Measurements from ENCODE around the gene NPFF. TPM values are rescaled to one million over a fixed set of nuclear protein-coding genes. Genes with fewer than 3 reads are reported as not detected.
"Not testable (repeated sequence)": the region's sequence is repeated elsewhere in the genome, so short reads cannot be mapped to it uniquely, and the experiment has no call there.

Gene NPFF
- total RNA-seq, 1 experiment from 2014 or later = 0.59 TPM

DNA sequence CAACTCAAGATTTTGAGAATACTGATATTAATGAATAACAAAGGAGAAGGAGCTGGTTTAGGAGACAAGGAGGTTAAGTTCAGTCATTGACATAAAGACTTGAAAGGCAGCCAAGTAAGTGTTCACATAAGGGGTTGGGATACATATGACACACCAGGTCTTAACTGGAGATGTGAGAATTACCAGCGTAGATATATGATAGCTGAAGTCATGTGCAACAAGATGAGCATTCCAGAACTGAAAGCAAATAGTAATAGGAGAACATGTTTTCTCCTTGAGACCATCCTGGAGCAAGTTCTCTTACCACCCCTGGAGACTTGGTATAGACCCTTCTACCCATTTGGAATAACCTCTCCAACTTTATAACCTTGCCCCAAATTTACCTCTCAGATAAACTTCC lies 43.3 kb upstream of the NPFF start:
- H3K9me3 Mint-ChIP-seq = no peaks in the 10 kb centered on the region
- ATAC-seq (no peak), DNase-seq (ENCODE audit: low spot score) (no peak)
- H3K27ac Mint-ChIP-seq = no peak overlapping the region
- TF ChIP-seq NR1H2 (CRISPR knock-in tag; IDR thresholded peaks at IDR 0.05) = no peak
- TF ChIP-seq ZNF219 (CRISPR knock-in tag; IDR thresholded peaks at IDR 0.05; ENCODE audit: borderline replicate concordance) = no peak
- no peak for TF ChIP-seq E2F1 (CRISPR knock-in tag; IDR thresholded peaks at IDR 0.05)
- TF ChIP-seq NR3C1 (CRISPR knock-in tag; conservative IDR thresholded peaks at IDR 0.05; ENCODE audit: low read depth) = no peak
- TF ChIP-seq GRHL2 (CRISPR knock-in tag; IDR thresholded peaks at IDR 0.05; ENCODE audit: insufficient replicate concordance, severe bottlenecking) = no peak
- no peak for TF ChIP-seq TEAD4 (CRISPR knock-in tag; IDR thresholded peaks at IDR 0.05)
- no peak for TF ChIP-seq RORB (CRISPR knock-in tag; IDR thresholded peaks at IDR 0.05)
- TF ChIP-seq, protein P1, sequence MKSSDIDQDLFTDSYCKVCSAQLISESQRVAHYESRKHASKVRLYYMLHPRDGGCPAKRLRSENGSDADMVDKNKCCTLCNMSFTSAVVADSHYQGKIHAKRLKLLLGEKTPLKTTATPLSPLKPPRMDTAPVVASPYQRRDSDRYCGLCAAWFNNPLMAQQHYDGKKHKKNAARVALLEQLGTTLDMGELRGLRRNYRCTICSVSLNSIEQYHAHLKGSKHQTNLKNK (CRISPR knock-in tag; IDR thresholded peaks at IDR 0.05) = no peak
- no peak for TF ChIP-seq NFATC4 (CRISPR knock-in tag; IDR thresholded peaks at IDR 0.05)
- TF ChIP-seq, protein P2, sequence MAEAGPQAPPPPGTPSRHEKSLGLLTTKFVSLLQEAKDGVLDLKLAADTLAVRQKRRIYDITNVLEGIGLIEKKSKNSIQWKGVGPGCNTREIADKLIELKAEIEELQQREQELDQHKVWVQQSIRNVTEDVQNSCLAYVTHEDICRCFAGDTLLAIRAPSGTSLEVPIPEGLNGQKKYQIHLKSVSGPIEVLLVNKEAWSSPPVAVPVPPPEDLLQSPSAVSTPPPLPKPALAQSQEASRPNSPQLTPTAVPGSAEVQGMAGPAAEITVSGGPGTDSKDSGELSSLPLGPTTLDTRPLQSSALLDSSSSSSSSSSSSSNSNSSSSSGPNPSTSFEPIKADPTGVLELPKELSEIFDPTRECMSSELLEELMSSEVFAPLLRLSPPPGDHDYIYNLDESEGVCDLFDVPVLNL (CRISPR knock-in tag; IDR thresholded peaks at IDR 0.05; ENCODE audit: borderline replicate concordance, low read depth) = no peak
- TF ChIP-seq, protein P3, sequence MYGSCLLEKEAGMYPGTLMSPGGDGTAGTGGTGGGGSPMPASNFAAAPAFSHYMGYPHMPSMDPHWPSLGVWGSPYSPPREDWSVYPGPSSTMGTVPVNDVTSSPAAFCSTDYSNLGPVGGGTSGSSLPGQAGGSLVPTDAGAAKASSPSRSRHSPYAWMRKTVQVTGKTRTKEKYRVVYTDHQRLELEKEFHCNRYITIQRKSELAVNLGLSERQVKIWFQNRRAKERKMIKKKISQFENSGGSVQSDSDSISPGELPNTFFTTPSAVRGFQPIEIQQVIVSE (CRISPR knock-in tag; IDR thresholded peaks at IDR 0.05; ENCODE audit: borderline replicate concordance) = no peak
- TF ChIP-seq, protein P4, sequence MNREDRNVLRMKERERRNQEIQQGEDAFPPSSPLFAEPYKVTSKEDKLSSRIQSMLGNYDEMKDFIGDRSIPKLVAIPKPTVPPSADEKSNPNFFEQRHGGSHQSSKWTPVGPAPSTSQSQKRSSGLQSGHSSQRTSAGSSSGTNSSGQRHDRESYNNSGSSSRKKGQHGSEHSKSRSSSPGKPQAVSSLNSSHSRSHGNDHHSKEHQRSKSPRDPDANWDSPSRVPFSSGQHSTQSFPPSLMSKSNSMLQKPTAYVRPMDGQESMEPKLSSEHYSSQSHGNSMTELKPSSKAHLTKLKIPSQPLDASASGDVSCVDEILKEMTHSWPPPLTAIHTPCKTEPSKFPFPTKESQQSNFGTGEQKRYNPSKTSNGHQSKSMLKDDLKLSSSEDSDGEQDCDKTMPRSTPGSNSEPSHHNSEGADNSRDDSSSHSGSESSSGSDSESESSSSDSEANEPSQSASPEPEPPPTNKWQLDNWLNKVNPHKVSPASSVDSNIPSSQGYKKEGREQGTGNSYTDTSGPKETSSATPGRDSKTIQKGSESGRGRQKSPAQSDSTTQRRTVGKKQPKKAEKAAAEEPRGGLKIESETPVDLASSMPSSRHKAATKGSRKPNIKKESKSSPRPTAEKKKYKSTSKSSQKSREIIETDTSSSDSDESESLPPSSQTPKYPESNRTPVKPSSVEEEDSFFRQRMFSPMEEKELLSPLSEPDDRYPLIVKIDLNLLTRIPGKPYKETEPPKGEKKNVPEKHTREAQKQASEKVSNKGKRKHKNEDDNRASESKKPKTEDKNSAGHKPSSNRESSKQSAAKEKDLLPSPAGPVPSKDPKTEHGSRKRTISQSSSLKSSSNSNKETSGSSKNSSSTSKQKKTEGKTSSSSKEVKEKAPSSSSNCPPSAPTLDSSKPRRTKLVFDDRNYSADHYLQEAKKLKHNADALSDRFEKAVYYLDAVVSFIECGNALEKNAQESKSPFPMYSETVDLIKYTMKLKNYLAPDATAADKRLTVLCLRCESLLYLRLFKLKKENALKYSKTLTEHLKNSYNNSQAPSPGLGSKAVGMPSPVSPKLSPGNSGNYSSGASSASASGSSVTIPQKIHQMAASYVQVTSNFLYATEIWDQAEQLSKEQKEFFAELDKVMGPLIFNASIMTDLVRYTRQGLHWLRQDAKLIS (CRISPR knock-in tag; IDR thresholded peaks at IDR 0.05; ENCODE audit: borderline replicate concordance) = no peak
- CTCF ChIA-PET = interaction anchor here (1.3 kb wide), 1 partner anchor 133 kb away, joined by 3 read pairs; no protein-coding TSS in a partner anchor
- H3K36me3 Mint-ChIP-seq = peaks cover 2% of the 10 kb centered on the region; the same call in 1 of the 2 replicates
- POLR2A ChIA-PET = no interaction called here
- 0 out of 2 replicates have a peak, but pooled peaks cover 6% of the 10 kb centered on the region for H3K4me1 Mint-ChIP-seq
- H3K4me3 Mint-ChIP-seq = no peak overlapping the region
- H3K27me3 Mint-ChIP-seq (ENCODE audit: low read depth) = no peaks in the 10 kb centered on the region

DNA sequence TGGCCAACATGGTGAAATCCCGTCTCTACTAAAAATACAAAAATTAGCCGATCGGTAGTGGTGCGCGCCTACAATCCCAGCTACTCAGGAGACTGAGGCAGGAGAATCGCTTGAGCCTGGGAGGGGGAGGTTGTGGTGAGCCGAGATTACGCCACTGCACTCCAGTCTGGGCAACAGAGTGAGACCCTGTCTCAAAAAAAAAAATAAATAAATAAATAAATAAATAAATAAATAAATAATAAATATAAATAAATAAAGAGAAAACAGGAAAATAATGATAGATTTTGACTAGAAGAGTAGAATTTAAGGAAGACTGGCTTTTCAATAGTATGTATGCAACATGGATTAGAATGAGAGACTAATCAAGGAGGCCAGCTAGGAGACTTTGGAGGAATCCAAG lies 42.8 kb upstream of the NPFF start:
- POLR2A ChIA-PET; H3K36me3 Mint-ChIP-seq; H3K27me3 Mint-ChIP-seq (ENCODE audit: low read depth); H3K27ac Mint-ChIP-seq; H3K4me1 Mint-ChIP-seq; CTCF ChIA-PET; DNase-seq (ENCODE audit: low spot score); ATAC-seq; H3K4me3 Mint-ChIP-seq; H3K9me3 Mint-ChIP-seq: not testable (repeated sequence)
- peak; percentile 35; the same call in 1 of the 2 replicates for TF ChIP-seq HMGA2 (CRISPR knock-in tag; IDR thresholded peaks at IDR 0.05)

DNA sequence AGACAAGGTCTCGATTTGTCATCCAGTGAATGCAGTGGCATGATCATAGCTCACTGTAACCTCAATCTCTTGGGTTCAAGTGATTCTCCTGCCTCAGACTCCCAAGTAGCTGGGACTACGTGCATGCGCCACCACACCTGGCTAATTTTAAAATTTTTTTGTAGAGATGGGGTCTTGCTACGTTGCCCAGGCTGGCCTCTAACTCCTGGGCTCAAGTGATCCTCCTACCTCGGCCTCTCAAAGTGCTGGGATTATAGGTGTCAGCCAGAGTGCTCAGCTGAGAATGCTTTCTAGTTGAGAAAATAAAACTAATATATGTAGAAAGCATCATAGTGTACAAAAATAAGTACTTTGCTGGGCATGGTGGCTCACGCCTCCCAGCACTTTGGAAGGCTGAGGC lies 41.1 kb upstream of the NPFF start:
- H3K27ac Mint-ChIP-seq; POLR2A ChIA-PET; H3K27me3 Mint-ChIP-seq (ENCODE audit: low read depth); DNase-seq (ENCODE audit: low spot score); H3K36me3 Mint-ChIP-seq; ATAC-seq; H3K9me3 Mint-ChIP-seq; H3K4me3 Mint-ChIP-seq: not testable (repeated sequence)
- peak; percentile 86; the same call in 1 of the 2 replicates for TF ChIP-seq ZNF121 (CRISPR knock-in tag; IDR thresholded peaks at IDR 0.05)
- CTCF ChIA-PET = interaction anchor here (0.6 to 1.6 kb wide), 2 partner anchors 128 to 494 kb away, joined by 3 to 4 read pairs; partner anchors contain the start of gene ATP5MC2
- H3K4me1 Mint-ChIP-seq = peaks cover 14% of the 10 kb centered on the region
